HL-60 (cell line): Measurements from ENCODE around the gene EFTUD2.

Source experiments
- DNase-seq, 2 experiments: peaks; one replicate each; pipeline ENCODE4 v3.0.0-alpha.2; 2010 to 2020; ENCODE audit warnings: low read depth in 1 of 2, low spot score in 1 of 2
- H3K27ac ChIP-seq: fragments of 250-450 bp; sonication (Bioruptor Pico); replicated peaks from 2 replicates; pipeline ENCODE4 v1.5.1; 2020; ENCODE audit warnings: mild to moderate bottlenecking, moderate library complexity
- H3K27me3 ChIP-seq: fragments of 250-450 bp; sonication (Bioruptor Pico); 2 replicates; pipeline ENCODE4 v1.5.1; 2021; ENCODE audit warnings: mild to moderate bottlenecking, moderate library complexity; ENCODE audit not compliant: insufficient read depth, poor library complexity, severe bottlenecking
- H3K4me3 ChIP-seq: replicated peaks from 2 replicates; pipeline ENCODE4 v1.5.1; 2011; ENCODE audit warnings: mild to moderate bottlenecking, control low read depth, low read length; ENCODE audit not compliant: insufficient read depth
- CTCF ChIP-seq: IDR thresholded peaks from one replicate; pipeline ENCODE4 v1.5.1; 2011; ENCODE audit warnings: low read length, control low read depth, inconsistent platforms; ENCODE audit not compliant: insufficient read depth
- GABPA ChIP-seq: IDR thresholded peaks from 2 replicates; pipeline ENCODE4 v1.6.1; 2012; ENCODE audit warnings: low read depth
- POLR2AphosphoS5 ChIP-seq: IDR thresholded peaks from 2 replicates; pipeline ENCODE4 v1.6.1; 2012; ENCODE audit warnings: low read depth
- REST ChIP-seq: IDR thresholded peaks from 2 replicates; pipeline ENCODE4 v1.6.1; 2012; ENCODE audit warnings: low read depth; ENCODE audit not compliant: insufficient replicate concordance
- SPI1 ChIP-seq: IDR thresholded peaks from 2 replicates; pipeline ENCODE4 v1.6.1; 2012; ENCODE audit warnings: low read depth, mild to moderate bottlenecking, borderline replicate concordance

Gene EFTUD2

DNA sequence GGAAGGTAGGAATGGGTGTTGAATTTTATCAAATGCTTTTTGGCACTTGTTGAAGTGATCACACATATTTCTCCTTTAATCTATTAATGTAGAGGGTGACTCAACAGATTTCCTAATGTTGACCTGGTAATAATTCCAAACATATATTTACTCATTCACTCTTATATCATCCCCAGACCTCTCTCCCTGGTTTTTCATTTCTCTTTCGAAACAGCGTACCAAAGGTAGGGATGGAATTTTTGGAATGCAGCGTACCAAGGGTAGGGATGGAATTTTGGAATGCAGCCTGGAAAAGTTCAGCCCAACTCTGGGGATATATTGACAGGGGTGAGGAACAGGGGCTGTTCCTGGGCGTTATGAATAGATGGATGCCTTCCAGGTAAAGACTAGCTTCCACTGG, 41.1 kb upstream of the EFTUD2 start:
- Histone ChIP-seq H3K4me3 (no peak overlapping the region), H3K27me3 (no peaks in the 10 kb centered on the region), H3K27ac (no peak overlapping the region)
- no peak for DNase-seq
- TF ChIP-seq POLR2AphosphoS5 (no peak), GABPA (no peak), CTCF (no peak), SPI1 (no peak), REST (no peak)

DNA sequence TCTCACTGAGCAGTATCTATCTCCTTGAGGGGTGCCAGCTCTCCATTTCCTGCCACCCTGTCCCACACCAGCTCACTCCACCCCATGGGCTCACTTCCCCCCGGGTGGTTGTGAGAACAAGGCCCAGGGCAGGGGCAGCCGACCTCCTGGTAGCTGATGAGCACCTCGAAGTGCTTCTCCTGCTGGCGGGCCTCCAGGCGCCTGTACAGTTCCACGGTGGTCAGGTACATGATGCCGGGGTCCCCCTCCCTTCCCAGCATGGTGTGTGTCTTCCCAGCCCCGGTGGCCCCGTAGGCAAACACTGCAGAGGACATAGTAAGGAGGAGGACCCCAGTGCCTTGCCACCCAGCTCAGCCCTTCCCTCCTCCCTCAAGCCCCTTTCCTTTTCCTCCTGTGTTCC, 35.9 kb upstream of the EFTUD2 start:
- TF ChIP-seq SPI1 (no peak), REST (no peak), GABPA (no peak), CTCF (no peak)
- Histone ChIP-seq H3K27ac (no peak overlapping the region), H3K27me3 (no peaks in the 10 kb centered on the region), H3K4me3 (no peak overlapping the region)
- no peak for DNase-seq

- Histone ChIP-seq H3K27ac (no peak overlapping the region), H3K27me3 (no peaks in the 10 kb centered on the region), H3K4me3 (no peak overlapping the region)
- no peak for DNase-seq
- TF ChIP-seq GABPA (no peak), REST (no peak), POLR2AphosphoS5 (no peak), SPI1 (no peak)
Measured at GRCh38 chr17:44934745-44935105, 35.5 kb upstream of the EFTUD2 start.
